ENCODE measurements around the gene ARHGAP33.

The ARHGAP33 gene

GRCh38 chr19:35739275-35740107, 35.9 kb upstream of the ARHGAP33 start:
- DNase-seq (ENCODE audit: low spot score): no peak

- no peak for DNase-seq (ENCODE audit: low spot score)
Observed at GRCh38 chr19:35740108-35740422, 35.3 kb upstream of the ARHGAP33 start.

- peak; percentile 98 for DNase-seq (ENCODE audit: low spot score)
Observed at GRCh38 chr19:35740423-35741202, 34.8 kb upstream of the ARHGAP33 start.

- no peak for DNase-seq (ENCODE audit: low spot score)
Observed at GRCh38 chr19:35741203-35741515, 34.2 kb upstream of the ARHGAP33 start.

GRCh38 chr19:35742121-35742724, 33.1 kb upstream of the ARHGAP33 start, which contains the start of gene IGFLR1:
TSS of gene IGFLR1 (minus strand) at chr19:35742452. CDS start at chr19:35741180, 1,272 bp downstream.
- no peak for DNase-seq (ENCODE audit: low spot score)

GRCh38 chr19:35743640-35744429, 31.5 kb upstream of the ARHGAP33 start:
- no peak for DNase-seq (ENCODE audit: low spot score)

- peak; percentile 96 for DNase-seq (ENCODE audit: low spot score)
Observed at GRCh38 chr19:35744430-35745327, 30.7 kb upstream of the ARHGAP33 start.

GRCh38 chr19:35745328-35746086, 29.9 kb upstream of the ARHGAP33 start, which contains the start of the genes PSENEN and U2AF1L4:
TSS of gene PSENEN (plus strand) at chr19:35745651. CDS start at chr19:35745931, 280 bp downstream.
TSS of gene U2AF1L4 (minus strand) at chr19:35745418. CDS start at chr19:35745391, 27 bp downstream.
- peak; percentile 100 for DNase-seq (ENCODE audit: low spot score)

- DNase-seq (ENCODE audit: low spot score): no peak
Observed at GRCh38 chr19:35746087-35746462, 29.3 kb upstream of the ARHGAP33 start.

- DNase-seq (ENCODE audit: low spot score): no peak
Observed at GRCh38 chr19:35746531-35746930, 28.8 kb upstream of the ARHGAP33 start.

- peak; percentile 100 for DNase-seq (ENCODE audit: low spot score)
Observed at GRCh38 chr19:35748106-35749020, 27.0 kb upstream of the ARHGAP33 start, which contains the start of gene LIN37. TSS of gene LIN37 (plus strand) at chr19:35748576. CDS start at chr19:35748725, 149 bp downstream.

GRCh38 chr19:35750167-35750566, 25.2 kb upstream of the ARHGAP33 start:
- DNase-seq (ENCODE audit: low spot score): no peak

- DNase-seq (ENCODE audit: low spot score): no peak
Observed at GRCh38 chr19:35751839-35752745, 23.3 kb upstream of the ARHGAP33 start.

- DNase-seq (ENCODE audit: low spot score): no peak
Observed at GRCh38 chr19:35752746-35753350, 22.5 kb upstream of the ARHGAP33 start.

GRCh38 chr19:35753634-35754369, 21.6 kb upstream of the ARHGAP33 start:
- DNase-seq (ENCODE audit: low spot score): no peak

- no peak for DNase-seq (ENCODE audit: low spot score)
Observed at GRCh38 chr19:35754370-35755130, 20.8 kb upstream of the ARHGAP33 start.

All from putamen (tissue), 1 donor.